Ovary (tissue), 9 donors: Measurements from ENCODE around the gene GGTLC1. TPM values are rescaled to one million over a fixed set of nuclear protein-coding genes. Genes with fewer than 3 reads are reported as not detected.
"Not testable (repeated sequence)": the region's sequence is repeated elsewhere in the genome, so short reads cannot be mapped to it uniquely, and the experiment has no call there.

Experiments
- DNase-seq, 5 donors: peaks; one replicate each; pipeline ENCODE4 v3.0.0-alpha.2; 2019 to 2020
- H3K27ac ChIP-seq, 2 donors: fragments of 200-600 bp; one replicate each; pipeline versions ENCODE4 v1.5.1 to v1.8.0; 2019 to 2022
- H3K27me3 ChIP-seq: fragments of 200-600 bp; one replicate; pipeline ENCODE4 v1.8.0; 2022
- H3K36me3 ChIP-seq: fragments of 200-600 bp; sonication (generic); one replicate; pipeline ENCODE4 v1.5.1; 2019
- H3K4me1 ChIP-seq: one replicate; pipeline ENCODE4 v1.8.1; 2013; ENCODE audit warnings: mild to moderate bottlenecking, moderate library complexity; ENCODE audit not compliant: insufficient read depth
- H3K4me3 ChIP-seq: fragments of 200-600 bp; sonication (generic); one replicate; pipeline ENCODE4 v1.5.1; 2017
- H3K9me3 ChIP-seq, 2 donors: fragments of 200-600 bp in 1 of 2; sonication (generic) in 1 of 2; one replicate each; pipeline versions ENCODE4 v1.5.1 to v1.8.1; 2013 to 2019; ENCODE audit warnings: mild to moderate bottlenecking in 1 of 2, moderate library complexity in 1 of 2
- WGBS, 3 donors: extraction: QIAGEN DNeasy Blood & Tissue Kit in 1 of 3; methylation state at CpG; one replicate each; pipeline versions ENCODE4 v1.1.5 to v1.1.7; 2013 to 2017; 5-methylcytosine and 5-hydroxymethylcytosine counted together
- intact Hi-C, 4 donors: fragments of 100-400 bp; cut with DNase I; formaldehyde crosslinking; loops; one replicate each; pipeline versions ENCODE4 v1.11.0 to v1.15.1; 2022 to 2023
- polyA plus RNA-seq, 2 donors: library from polyadenylated mRNA; stranded (reverse); fragments of 200-250 nt in 1 of 2; fragments of 350-450 nt in 1 of 2; fragmentation: Illumina TruSeq in 1 of 2; extraction: RNeasy Lipid Tissue Mini Kit (QIAGEN cat#74804) in 1 of 2; gene quantifications; one replicate each; pipeline ENCODE4 v1.2.3, GENCODE V29; 2013 to 2014
- total RNA-seq, 7 donors: library from RNA; depleted of rRNA in 2 of 7; stranded (reverse); fragments of >200 nt in 2 of 7; fragmentation: NEBNext Ultra II Directional in 3 of 7; extraction: Animal tissue kit (Norgen Biotek cat#: 25700) in 3 of 7; gene quantifications; one replicate each; pipeline versions ENCODE4 v1.1.0 to v1.2.4, GENCODE V29; 2016 to 2023
- donor health status: DM: no; HTN: no; CAD: no; lungs with moderate emphysema.
- donor health status: DM: no; HTN: no; CAD: no.
- donor health status: Bipolar disorder and iron deficiency.
- donor health status: DM: yes; HTN: yes; CAD: no.
- donor health status: DM: no; HTN: no; CAD: no.
- donor health status: DM: yes; HTN: yes; CAD: no.

The GGTLC1 gene
- total and polyA plus RNA-seq, 9 donors: not detected

- H3K27me3 ChIP-seq, H3K27ac ChIP-seq, H3K36me3 ChIP-seq, H3K9me3 ChIP-seq, DNase-seq, H3K4me1 ChIP-seq, H3K4me3 ChIP-seq: not testable (repeated sequence)
- intact Hi-C loops: loop anchor here in 1 of 4 donors (10.0 kb wide), 1 partner anchor 545 kb away; no protein-coding TSS in a partner anchor
- WGBS, 3 donors: 78 to 86% (median 82%) methylated on average over 10 to 12 of the region's 12 CpGs
Observed at GRCh38 chr20:23990296-23990695, 1.7 kb upstream of the GGTLC1 start.

- WGBS, 3 donors: 95 to 97% (median 97%) methylated on average over 9 of the region's 9 CpGs
- intact Hi-C loops: loop anchor here in 1 of 4 donors (10.0 kb wide), 1 partner anchor 384 kb away; the partner anchor contains the start of gene CST9
- H3K36me3 ChIP-seq, H3K9me3 ChIP-seq, H3K4me3 ChIP-seq, DNase-seq, H3K4me1 ChIP-seq, H3K27ac ChIP-seq, H3K27me3 ChIP-seq: not testable (repeated sequence)
Observed at GRCh38 chr20:23988966-23989365, 387 bp upstream of the GGTLC1 start.

GRCh38 chr20:23986716-23987115 is 1.9 kb downstream of the GGTLC1 start:
- DNase-seq, H3K4me3 ChIP-seq, H3K4me1 ChIP-seq, H3K9me3 ChIP-seq, H3K27ac ChIP-seq, H3K27me3 ChIP-seq, H3K36me3 ChIP-seq: not testable (repeated sequence)
- 80 to 88% (median 84%) methylated on average over 3 of the region's 3 CpGs for WGBS, 3 donors
- intact Hi-C loops: loop anchor here in 1 of 4 donors (10.0 kb wide), 1 partner anchor 382 kb away; the partner anchor contains the start of gene CST9

DNA sequence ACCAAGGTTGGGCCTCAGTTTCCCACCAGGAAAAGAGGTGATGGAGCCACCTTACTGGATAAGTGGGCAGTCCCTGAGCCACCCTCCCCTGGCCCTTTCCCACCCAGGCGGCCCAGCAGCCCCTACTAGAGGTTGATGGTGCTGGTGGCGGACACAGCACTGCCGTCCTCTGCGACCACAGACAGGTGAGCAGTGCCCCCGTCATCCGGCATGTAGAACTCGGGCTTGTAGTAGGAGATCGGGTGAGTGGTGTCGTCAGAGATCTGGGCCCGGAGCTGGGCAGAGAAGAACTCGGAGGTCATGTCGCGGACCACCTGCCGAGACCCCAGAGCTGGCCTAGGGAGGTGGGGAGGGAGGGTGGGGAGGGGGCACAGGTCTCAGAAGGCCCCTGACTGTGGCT is 2.3 kb downstream of the GGTLC1 start:
- not testable (repeated sequence) for H3K36me3 ChIP-seq, DNase-seq, H3K4me1 ChIP-seq, H3K27ac ChIP-seq, H3K4me3 ChIP-seq, H3K9me3 ChIP-seq, H3K27me3 ChIP-seq
- 90 to 94% (median 90%) methylated on average over 14 of the region's 14 CpGs for WGBS, 3 donors
- intact Hi-C loops: loop anchor here in 1 of 4 donors (10.0 kb wide), 1 partner anchor 382 kb away; the partner anchor contains the start of gene CST9

GRCh38 chr20:23985790-23986225 is 2.8 kb downstream of the GGTLC1 start:
- not testable (repeated sequence) for H3K36me3 ChIP-seq, H3K27me3 ChIP-seq, H3K9me3 ChIP-seq, H3K4me3 ChIP-seq, H3K27ac ChIP-seq, DNase-seq, H3K4me1 ChIP-seq
- 92 to 97% (median 95%) methylated on average over 11 to 17 of the region's 17 CpGs for WGBS, 3 donors
- intact Hi-C loops: loop anchor here in 1 of 4 donors (10.0 kb wide), 1 partner anchor 381 kb away; the partner anchor contains the start of gene CST9

DNA sequence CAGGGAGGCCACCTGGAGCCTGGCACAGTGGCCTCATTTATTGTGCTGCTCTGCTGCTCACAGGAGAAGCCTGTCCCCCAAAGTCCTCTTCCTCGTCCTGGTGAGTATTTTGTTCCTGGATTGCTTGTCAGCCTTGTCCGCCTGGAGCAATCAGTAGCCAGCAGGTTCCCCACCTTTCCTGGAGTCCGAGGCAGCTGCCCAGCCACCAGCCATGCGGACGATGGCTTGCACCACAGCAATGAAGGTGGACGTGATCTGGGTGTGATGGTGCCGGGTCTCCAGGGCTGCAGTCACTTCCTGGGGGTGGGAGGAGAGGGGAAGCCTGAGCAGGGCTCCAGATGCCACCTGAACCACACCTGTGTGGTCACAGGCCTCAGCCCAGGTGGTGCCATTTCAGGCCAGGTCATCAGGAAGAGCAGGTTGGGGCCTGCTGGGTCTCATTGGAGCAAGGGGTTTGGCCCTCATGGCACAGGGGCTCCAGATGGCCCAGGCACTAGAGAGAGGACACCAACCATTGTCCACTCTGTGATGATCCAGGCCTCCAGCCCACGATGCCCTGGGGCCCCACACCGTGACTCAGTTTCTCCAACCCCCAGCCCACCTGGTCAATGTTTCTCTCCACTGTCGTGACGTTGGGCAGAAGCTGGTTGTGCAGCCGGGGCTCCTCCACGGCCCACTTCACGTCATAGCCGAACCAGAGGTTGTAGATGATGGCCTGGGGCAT is 3.4 kb downstream of the GGTLC1 start:
- H3K27me3 ChIP-seq, DNase-seq, H3K36me3 ChIP-seq, H3K4me1 ChIP-seq, H3K27ac ChIP-seq, H3K4me3 ChIP-seq, H3K9me3 ChIP-seq: not testable (repeated sequence)
- intact Hi-C loops: loop anchor here in 1 of 4 donors (10.0 kb wide), 1 partner anchor 380 kb away; the partner anchor contains the start of gene CST9
- WGBS, 3 donors: 90 to 92% (median 92%) methylated on average over 15 of the region's 15 CpGs

DNA sequence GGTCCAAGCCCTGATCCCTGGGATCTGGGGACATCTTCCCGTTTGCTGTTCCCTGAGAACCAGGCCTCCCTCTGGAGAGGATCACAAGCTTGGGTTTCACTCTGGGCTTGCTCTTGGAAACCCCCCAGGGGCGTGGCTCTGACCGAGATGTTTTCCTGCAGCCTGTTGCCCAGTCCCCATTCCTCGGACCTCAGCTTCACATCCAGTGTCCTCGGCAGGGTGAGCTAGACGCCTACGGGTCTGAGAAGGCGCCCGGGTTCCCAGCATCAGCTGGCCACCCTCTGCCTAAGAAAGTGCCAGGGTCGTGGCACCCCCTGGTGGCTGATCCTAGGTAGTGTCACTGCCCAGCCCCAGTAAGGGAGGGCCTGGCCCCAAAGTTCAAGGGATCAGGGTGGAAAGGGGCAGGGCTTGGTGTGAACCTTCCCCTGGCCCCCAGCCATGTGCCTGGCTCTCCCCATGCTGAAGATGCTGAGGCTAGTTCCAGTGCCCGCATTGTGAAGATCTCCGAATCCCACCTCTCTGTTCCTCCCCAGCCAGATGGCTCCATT is 4.0 kb downstream of the GGTLC1 start:
- H3K4me1 ChIP-seq, H3K4me3 ChIP-seq, H3K27ac ChIP-seq, H3K9me3 ChIP-seq, H3K36me3 ChIP-seq, DNase-seq, H3K27me3 ChIP-seq: not testable (repeated sequence)
- WGBS, 3 donors: 17 to 27% (median 21%) methylated on average over 7 to 8 of the region's 12 CpGs
- intact Hi-C loops: loop anchor here in 1 of 4 donors (10.0 kb wide), 1 partner anchor 380 kb away; the partner anchor contains the start of gene CST9

GRCh38 chr20:23982112-23983018 is 6.2 kb downstream of the GGTLC1 start:
- 40 to 60% (median 49%) methylated on average over 3 to 10 of the region's 11 CpGs for WGBS, 3 donors
- not testable (repeated sequence) for DNase-seq, H3K27me3 ChIP-seq

DNA sequence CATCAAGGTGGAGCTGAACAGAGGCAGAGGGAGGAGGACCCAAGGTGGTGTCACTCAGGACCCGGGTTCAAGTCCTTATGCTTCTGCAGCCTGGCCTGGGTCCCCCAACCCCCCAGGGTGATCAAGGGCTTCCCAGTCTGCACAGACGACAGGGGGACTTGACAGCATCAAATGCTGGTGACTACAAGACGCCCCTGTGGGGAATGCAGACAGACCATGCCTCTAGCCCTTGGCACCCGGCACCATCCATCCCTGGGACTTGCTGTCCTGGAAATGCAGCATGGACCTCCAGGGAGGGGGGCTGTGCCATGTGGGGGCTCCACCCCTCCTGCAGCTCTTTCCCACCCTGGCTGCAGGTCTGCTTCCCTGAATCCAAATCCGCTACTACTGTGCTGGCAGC is 7.1 kb downstream of the GGTLC1 start:
- not testable (repeated sequence) for DNase-seq, H3K4me1 ChIP-seq, H3K36me3 ChIP-seq, H3K4me3 ChIP-seq, H3K27ac ChIP-seq, H3K9me3 ChIP-seq, H3K27me3 ChIP-seq
- 67 to 71% (median 67%) methylated on average over 1 to 5 of the region's 5 CpGs for whole genome bisulfite sequencing, 3 donors
- intact Hi-C loops: loop anchor here in 1 of 4 donors (10.0 kb wide), 1 partner anchor 377 kb away; the partner anchor contains the start of gene CST9

More at GRCh38 chr20:23982112-23983018, 6.2 kb downstream of the GGTLC1 start:
- H3K4me1 ChIP-seq, H3K36me3 ChIP-seq, H3K9me3 ChIP-seq, H3K4me3 ChIP-seq, H3K27ac ChIP-seq: not testable (repeated sequence)
- intact Hi-C loops: loop anchor here in 1 of 4 donors (10.0 kb wide), 1 partner anchor 378 kb away; the partner anchor contains the start of gene CST9

DNA sequence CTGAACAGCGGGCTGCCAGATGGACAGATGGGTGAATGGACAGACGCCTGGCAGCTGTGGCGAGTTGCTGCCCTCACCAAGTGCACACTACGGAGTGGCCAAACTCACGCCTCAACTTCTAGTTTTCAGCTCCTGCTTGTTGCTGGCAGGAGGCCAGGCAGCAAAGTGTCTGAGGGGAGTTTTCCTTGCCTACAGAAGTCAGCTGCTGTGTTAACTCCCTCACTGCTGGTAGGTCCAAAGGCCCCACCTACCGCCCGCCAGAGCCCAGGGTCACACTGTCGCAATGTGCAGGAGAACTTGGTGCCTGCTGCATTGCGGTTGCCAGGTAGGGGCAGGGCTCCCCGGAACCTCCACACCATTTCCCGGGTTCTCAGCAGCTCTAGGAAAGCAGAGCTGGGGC is 7.6 kb downstream of the GGTLC1 start:
- WGBS, 3 donors: 9 to 12% (median 9%) methylated on average over 7 to 11 of the region's 11 CpGs
- peak in 4 of 5 donors; percentile 32 to 73 (median 48) for DNase-seq
- not testable (repeated sequence) for H3K4me1 ChIP-seq, H3K36me3 ChIP-seq, H3K27ac ChIP-seq, H3K9me3 ChIP-seq, H3K4me3 ChIP-seq, H3K27me3 ChIP-seq
- intact Hi-C loops: loop anchor here in 1 of 4 donors (10.0 kb wide), 1 partner anchor 376 kb away; the partner anchor contains the start of gene CST9
